GM21423 (cell line): ENCODE data around the gene CIAO3.
"Not testable (repeated sequence)": the region's sequence is repeated elsewhere in the genome, so short reads cannot be mapped to it uniquely, and the experiment has no call there.

Experiments used
- ATAC-seq: cut with Tn5 transposase; IDR thresholded peaks from one replicate; pipeline ENCODE4 v1.9.1; 2021; ENCODE audit warnings: mild to moderate bottlenecking, moderate library complexity; ENCODE audit not compliant: unreplicated experiment

CIAO3 gene

DNA sequence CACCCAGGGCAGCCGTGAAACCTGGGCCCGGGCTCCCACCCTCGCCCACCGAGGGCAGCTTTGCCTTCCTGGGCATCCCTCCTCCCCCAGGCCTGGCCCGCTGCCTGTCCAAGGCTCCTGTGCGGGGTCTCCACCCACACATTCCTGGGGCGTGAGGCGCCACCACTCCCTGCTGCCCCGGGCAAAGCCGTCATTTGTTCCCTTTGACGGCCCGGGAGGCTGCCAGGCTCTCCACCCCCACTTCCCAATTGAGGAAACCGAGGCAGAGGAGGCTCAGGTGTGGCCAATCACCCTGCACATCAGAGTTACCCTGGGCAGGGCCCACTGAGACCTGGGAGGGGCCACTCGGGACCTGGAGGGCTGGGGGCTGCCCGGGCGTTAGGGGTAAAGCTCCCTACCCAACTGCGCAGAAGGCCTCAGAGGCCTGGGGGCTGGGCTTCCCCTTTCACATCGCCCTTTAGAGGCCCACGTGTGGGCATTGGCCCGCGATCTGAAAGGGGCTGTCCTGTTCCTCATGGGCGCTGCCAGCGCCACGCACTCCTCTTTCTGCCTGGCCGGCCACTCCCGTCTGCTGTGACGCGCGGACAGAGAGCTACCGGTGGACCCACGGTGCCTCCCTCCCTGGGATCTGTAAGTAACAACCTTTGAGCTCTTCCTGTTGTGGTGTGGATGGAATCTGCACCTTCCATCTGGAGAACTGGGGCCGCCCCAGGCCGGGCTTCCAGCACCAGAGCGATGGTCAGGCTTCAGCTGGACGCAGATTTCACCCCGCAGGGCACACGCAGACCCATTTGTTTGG, 19.9 kb upstream of the CIAO3 start, which contains the start of gene MSLN:
Gene MSLN, plus strand, starts transcription at position 190 of the 799 bp plus-strand sequence. CDS start 1,947 bp downstream, outside the sequence.
- no peak for ATAC-seq

DNA sequence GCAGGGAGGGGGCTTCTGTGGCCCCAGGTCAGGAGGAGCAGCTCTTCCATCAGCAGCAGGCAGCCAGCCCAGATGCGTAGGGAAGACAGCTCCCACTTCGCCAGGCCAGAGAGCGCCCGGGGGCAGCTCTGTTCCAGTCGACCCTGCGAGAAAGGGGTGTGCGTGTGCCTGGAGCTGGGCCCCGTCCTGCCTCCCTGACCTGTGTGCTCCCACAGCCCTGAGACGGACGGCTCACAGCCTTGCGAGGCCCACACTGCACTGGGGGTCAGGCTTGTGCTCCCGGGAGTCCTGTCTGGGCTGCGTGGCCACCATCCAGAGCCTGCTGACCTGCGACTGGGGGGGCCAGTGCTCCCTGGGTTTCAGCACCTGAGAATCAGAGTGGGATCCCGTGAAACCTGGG, 19.3 kb upstream of the CIAO3 start:
- no peak for ATAC-seq

DNA sequence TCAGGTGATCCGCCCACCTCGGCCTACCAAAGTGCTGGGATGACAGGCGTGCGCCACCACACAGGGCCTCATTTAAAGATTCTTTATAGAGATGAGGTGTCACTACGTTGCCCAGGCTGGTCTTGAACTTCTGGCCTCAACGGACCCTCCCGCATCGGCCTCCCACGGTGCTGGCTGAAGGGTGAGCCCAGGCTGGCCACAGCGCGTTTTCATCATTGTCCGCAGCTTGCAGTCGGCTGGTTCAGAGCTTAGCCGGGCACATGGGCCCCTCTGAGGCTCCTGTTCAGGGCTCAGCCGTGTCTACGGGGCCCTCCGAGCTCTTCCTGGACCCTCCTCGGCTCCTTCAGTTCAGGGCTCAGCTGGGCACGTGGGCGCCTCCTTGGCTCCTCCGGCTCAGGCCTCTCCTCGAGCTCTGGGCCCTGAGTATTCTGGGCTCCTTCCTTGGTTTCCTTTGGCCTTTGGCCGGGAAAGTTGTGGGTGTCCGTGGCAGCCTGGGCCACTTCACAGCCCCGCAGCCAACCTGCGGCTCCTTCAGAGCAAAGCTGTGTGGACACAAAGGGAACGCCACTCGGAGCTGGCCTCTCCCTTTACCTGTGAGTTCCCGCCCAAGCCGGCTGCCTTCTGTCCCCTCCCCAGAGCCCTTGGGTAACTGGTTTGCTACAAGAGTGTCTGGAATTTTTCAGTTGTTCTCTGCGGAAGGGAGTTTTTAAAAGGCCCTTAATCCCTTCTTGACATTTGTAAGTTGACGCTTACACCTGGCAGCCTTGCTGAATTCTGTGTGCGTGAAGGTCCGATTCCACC, 18.5 kb upstream of the CIAO3 start:
- no peak for ATAC-seq

DNA sequence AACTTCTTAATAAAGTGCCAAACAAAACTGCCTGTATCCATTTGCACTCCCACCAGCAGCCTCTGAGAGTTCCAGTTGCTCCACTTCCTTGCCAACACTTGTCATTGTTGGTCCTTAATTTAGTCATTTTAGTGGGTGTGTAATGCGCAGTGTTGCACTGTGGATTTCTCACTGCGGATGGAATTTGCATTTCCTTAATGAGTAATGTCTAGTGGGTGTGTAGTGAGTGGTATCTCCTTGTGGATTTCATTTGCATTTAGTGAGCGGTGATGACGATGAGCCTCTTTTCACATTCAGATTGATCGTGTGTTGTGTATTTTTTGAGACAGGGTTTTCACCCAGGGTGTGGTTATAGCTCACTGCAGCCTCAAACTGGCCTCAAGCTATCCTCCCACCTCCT, 15.6 kb upstream of the CIAO3 start:
- no peak for ATAC-seq

DNA sequence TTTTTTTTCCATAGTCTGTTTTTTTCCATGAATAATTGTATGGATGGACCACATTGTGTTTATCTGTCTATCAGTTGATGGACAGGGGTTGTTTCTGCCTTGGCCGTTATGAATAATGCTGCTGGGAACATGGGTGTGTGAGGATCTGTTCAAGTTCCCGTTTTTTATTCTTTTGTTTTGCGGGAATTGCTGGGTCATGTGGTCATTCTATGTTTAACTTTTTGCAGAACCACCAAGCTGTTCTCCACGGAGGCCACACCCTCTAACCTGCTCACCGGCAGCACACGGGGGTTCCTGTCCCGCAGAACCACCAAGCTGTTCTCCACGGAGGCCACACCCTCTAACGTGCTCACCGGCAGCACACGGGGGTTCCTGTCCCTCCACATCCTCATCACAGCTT, 13.9 kb upstream of the CIAO3 start:
- ATAC-seq = no peak

DNA sequence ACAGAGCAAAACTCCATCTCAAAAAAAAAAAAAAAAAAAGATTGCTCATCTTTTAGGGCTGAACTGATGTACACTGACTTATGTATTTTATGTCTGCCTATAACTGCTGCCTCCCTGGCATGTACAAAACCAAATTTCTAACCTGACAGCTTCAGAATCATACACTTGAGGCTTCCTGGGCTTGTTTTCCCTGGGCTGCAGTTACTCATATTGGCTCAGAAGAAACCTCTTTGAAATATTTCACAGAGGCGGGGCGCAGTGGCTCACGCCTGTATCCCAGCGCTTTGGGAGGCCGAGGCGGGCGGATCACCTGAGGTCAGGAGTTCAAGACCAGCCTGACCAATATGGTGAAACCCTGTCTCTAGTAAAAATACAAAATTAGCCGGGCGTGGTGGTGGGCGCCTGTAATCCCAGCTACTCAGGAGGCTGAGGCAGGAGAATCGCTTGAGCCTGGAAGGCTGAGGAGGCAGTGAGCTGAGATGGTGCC, 13.4 kb upstream of the CIAO3 start:
- ATAC-seq = not testable (repeated sequence)

DNA sequence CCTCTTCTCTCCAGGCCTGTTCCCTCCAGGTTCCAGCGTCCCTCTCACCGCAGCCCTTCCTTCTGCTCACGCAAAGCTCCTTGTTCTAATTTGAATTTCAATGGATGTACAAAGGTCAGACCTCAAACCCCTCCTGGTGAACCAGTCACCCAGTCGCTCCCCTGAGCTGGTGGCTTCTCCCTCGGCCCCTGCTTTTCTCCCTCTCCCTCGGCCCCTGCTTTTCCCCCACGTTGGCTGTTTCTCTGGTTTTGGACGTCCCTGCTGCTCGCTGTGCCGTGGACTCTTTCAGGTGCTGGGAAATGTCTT, 11.2 kb upstream of the CIAO3 start:
- ATAC-seq = no peak

DNA sequence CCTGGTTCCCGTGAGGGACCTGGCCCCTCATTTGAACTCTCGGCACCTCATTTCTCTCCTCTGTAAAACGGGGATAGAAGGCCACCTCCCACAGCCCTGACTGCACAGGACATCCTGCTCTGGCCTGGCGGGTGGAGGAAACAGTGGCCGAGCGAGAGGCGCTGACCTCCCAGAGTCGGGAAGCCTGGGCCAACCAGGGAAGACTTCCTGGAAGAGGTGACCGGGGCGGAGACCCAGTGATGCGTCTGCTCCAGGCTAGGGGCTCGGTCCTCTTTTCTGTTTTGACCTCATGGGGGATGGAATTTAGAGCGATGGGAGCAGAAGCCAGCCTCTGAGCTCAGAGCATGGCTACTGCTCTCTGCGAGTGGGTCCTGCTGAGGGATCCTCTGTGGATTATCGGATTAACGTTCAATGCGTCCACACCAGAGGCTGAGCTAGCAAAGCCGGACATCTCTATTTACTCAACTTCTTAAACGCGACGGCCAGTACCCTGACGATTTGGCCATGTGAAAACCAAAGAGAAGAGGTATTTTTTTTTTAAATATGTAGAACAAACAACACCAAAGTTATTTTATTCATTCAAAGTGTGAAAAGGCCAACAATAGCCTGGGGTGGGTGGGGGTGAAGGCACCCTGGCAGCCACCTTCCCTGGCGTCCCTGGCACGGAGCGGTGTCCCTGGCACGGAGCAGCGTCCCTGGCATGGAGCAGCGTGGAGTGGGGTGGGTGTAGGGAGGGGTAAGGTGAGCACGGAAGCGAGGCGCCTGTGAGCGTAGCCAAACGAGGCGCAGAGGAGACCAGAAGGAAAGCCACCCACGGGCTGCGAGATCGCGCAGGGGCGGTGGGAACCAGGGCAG, 10.6 kb upstream of the CIAO3 start:
- no peak for ATAC-seq

DNA sequence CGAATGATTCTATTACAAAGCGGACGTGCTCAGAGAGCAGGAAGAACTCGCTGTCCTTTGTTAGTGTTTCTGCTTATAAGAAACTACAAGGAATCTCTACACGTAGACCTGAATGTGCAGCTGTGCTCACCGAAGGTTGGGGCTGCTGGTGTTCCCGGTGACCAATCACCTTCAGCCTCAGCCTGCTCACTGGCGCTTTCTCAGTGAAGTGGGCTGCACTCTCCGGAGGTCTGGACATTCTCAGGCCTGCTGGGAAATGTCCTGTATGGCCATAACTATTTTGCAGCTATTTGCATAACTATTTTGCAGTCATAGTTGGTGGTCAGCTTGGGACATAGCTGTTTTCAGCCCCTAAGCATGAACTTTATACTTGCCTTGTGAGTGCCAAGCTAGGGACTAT, 9.7 kb upstream of the CIAO3 start:
- no peak for ATAC-seq

DNA sequence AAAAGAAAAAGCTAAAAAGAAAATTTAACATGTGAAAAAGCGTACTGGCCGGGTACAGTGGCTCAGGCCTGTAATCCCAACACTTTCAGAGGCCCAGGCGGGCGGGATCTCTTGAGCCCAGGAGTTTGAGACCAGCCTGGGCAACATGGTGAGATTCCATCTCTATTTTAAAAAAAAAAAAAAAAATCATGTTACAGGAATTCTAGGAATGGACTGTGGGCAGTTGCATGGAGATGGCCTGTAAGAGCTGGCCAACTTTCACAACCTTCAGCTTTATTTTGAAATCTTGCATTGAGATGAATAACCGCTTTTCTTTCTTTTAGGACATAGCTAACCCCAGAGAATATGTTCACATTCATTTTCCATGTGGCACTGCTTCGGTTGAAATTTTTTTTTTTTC, 8.2 kb upstream of the CIAO3 start:
- no peak for ATAC-seq

DNA sequence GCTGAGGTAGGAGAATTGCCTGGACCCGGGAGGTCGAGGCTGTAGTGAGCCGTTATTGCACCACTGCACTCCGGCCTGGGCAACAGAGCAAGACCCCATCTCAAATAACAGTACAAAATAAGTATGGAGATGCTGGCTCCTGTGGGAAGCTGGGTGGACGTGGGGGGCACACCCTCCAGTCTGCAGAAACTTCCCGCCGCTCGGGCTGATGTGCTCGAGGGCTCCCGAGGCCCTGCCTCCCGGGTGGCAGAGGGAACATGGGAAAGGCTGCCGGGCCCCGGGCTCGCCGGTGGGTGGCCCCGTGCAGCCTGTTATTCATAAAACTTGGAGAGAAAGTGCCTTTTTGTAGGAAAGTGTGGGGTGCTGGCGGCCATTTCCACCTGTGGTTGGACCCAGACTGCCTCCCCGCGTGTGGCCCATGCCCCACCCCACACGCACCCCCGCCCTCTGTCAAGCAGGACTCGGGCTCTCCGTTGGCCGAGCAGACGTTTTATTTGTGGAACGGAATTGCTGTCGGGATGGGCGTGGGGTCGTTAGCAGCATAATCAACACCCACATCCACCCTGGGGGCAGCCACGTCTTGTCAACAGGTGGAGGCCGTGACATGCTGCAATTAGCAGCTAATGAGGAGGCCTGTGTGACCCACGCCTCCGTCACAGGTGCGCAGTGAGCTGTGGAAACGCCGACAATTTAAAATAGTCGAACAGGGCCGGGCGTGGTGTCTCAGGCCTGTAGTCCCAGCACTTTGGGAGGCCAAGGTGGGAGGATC, 7.4 kb upstream of the CIAO3 start:
- no peak for ATAC-seq

DNA sequence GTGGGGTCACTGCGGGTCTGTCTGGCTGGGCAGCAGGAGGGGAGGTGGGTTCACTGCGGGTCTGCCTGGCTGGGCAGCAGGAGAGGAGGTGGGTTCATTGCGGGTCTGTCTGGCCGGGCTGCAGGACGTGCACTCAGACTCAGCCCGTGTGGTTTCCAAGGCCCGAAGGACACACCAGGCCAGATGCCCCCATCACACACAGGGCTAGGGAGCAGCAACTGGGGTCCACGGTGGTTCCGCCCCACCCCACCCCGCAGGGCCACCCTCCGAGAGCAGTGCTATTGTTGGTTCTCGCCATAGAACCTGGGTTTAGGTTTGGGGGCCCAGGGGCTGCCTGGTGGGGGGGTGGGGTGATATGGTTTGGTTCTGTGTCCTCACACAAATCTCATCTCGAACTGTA, 5.8 kb upstream of the CIAO3 start:
- no peak for ATAC-seq

DNA sequence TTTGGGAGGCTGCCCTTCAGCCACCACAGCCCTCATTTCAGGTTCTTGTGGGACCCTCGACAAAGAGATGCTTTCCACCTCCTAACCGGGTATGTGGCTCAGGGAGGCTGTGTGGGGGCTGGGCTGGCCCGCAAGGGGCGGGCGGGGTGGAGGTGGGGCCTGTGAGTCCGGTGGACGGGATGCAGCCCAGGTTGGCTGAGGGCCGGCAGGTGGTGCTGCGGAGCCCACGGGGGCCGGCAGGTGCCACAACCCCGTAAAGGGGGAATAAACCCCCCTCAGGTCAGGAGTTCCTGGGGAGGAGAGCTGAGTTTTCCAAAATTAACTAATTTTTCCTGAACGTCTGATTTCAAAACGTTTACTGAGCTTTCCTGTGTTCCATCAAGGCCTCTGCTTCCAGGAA, 4.9 kb upstream of the CIAO3 start:
- no peak for ATAC-seq

DNA sequence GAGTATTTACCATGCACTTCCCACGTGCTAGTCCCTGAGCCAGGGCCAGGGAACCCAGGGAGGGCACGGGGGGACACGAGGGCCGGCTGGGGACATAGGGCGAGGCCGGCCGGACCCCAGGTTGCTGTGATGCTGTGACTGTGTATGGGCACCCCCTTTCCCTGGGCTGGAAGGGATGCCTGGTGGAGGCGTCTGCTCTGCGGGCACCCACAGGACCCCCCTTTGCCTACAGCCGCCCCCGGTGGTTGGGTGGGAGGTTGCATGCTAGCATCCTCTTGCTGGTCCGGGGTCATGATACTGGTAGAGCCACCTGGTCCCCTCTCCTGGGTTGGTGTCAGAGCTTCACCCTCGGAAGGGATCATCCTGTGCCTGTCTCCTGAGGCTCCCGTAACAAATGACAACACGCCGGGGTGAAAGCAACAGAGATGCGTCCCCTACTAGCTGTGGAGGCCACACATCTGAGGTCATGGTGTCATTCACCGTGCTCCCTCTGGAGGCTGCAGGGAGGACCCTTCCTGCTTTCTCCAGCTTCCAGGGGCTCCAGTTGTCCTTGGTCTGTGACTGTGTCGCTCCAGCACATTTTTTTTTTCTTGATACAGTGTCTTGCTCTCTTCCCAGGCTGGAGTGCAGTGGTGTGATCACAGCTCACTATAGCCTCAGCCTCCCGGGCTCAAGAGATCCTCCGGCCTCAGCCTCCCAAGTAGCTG, 3.1 kb upstream of the CIAO3 start:
- ATAC-seq = no peak

DNA sequence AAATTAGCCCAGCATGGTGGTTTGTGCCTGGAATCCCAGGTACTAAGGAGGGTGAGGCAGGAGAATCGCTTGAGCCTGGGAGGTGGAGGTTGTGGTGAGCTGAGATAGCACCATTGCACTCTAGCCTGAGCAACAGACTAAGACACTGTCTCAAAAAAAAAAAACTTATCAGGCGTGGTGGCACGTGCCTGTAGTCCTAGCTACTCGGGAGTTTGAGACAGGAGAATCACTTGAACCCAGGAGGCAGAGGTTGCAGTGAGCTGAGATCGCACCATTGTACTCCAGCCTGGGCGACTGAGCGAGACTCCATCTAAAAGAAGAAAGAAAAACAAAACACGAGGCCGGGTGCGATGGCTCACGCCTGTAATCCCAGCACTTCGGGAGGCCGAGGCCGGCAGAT, 2.1 kb upstream of the CIAO3 start:
- not testable (repeated sequence) for ATAC-seq

DNA sequence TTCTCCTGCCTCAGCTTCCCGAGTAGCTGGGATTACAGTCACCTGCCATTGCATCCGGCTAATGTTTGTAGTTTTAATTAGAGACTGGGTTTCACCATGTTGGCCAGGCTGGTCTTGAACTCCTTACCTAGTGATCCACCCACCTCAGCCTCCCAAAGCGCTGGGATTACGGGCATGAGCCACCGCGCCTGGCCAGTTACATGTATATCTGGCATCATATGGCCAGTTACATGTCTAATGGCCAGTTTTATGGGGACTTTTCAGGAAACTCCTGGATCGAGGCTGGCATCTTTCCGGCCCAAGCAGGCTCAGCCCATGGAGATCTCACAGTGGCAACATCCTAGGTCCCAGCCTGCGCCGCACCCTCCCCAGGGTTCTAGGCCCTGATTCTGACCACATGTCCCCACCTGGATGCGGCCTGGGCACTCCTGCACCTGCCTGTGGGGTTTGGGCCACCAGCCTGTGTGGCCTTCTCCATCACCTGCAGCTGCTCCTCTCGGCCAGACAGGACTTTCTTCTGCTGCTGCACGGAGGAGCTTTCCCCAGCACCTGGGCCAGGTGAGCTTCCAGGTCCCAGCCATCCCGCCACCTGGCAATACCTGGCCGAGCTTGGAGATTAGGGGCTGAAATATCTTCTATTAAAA, 1.3 kb upstream of the CIAO3 start:
- ATAC-seq = no peak

DNA sequence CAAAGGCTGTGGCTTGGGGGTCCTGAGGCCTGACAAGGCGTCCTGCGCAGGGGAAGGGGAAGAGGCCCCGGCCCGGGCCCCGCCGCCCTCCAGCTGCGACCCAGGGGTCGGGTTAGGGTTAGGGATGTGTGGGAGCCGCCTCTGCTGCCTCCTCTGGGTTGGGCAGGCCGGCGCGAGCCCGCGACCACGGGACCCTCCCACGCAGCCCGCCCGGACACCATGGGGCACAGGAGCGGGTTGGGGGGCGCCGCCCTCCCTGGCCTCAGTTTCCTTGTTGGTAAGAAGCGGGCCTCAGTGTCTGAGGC, 386 bp downstream of the CIAO3 start:
- ATAC-seq = peak; percentile 10

DNA sequence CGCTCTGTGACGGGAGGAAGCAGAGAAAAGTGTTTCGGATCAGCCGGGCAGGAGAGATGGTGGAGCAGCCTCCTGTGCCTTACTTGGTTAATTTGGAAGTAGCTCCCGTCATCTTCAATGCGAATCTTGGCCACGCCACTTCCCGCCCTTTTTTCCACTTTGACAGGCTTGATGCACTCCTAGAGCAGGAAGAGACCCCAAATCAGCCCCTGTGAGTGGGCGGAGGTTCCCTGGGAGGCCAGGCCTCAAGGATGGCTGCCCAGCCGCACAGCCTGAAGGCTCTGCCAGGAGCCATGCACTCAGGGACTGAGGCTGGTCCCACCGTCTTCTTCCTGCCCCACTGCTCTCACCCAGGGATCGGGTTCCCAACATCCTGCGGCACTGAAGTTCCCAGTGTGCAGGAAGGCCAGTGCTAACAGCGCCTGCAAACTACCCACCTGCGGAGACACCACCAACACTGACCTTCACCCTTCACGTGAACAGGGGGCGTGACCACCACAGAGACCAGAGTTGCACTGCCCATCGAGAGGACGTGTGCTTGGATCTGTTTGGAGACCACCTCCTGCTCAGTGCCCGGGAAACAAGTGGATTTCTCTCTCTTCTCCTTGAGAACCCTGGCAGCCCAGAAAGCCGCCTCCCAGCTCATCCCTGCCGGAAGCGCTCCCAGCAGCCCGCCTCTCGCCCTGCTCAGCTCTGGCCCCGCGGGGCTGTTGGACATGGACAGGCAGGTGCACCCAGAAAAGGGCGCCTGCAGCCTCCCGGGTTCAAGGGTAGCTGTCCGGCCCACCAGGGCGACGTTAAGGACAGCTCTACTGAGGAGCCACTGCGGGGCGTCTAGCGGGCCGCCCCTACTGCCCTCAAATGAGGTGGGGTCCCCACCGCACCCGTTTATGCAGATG, 988 bp downstream of the CIAO3 start:
- no peak for ATAC-seq
